GM12878 (cell line): ENCODE data around the gene DNAJC4.

Experiments
- ATF3 ChIP-seq: IDR thresholded peaks from 2 replicates; pipeline ENCODE4 v1.6.1; 2011; ENCODE audit warnings: low read depth, mild to moderate bottlenecking, low read length, moderate library complexity, borderline replicate concordance; ENCODE audit errors: extremely low read depth
- CBX5 ChIP-seq: sonication (generic); IDR thresholded peaks from 2 replicates; pipeline ENCODE4 v1.6.1; 2016; ENCODE audit warnings: low read depth, moderate library complexity, mild to moderate bottlenecking, inconsistent platforms
- CHD1 ChIP-seq: IDR thresholded peaks from 2 replicates; pipeline ENCODE4 v1.6.1; 2012; ENCODE audit warnings: low read depth, low read length, improper control_type of control experiment
- CTCF ChIP-seq, 3 experiments: IDR thresholded peaks in 2 of 3; conservative IDR thresholded peaks in 1 of 3; 2 replicates each; pipeline ENCODE4 v1.5.1; 2011; ENCODE audit warnings: low read depth in 3 of 3, low read length in 3 of 3, mild to moderate bottlenecking in 3 of 3, control low read depth in 2 of 3, moderate library complexity in 2 of 3, inconsistent platforms in 1 of 3, mixed read lengths in 1 of 3; ENCODE audit not compliant: control insufficient read depth in 2 of 3, insufficient read depth in 1 of 3; ENCODE audit errors: extremely low read depth in 1 of 3
- EZH2 ChIP-seq: IDR thresholded peaks from 2 replicates; pipeline ENCODE4 v1.6.1; 2012; ENCODE audit warnings: low read depth, mild to moderate bottlenecking, control low read depth, inconsistent platforms, low read length, borderline replicate concordance; ENCODE audit not compliant: control insufficient read depth
- FOXM1 ChIP-seq: IDR thresholded peaks from 2 replicates; pipeline ENCODE4 v1.6.1; 2012; ENCODE audit warnings: low read depth, mild to moderate bottlenecking, inconsistent platforms, low read length, moderate library complexity
- POLR2A ChIP-seq: IDR thresholded peaks from 2 replicates; pipeline ENCODE4 v1.6.1; 2011; ENCODE audit warnings: low read depth, mild to moderate bottlenecking, low read length
- RAD21 ChIP-seq: IDR thresholded peaks from 2 replicates; pipeline ENCODE4 v1.6.1; 2011; ENCODE audit warnings: mild to moderate bottlenecking, low read depth, low read length, moderate library complexity; ENCODE audit not compliant: insufficient read depth
- RBBP5 ChIP-seq: fragments of 200-600 bp; sonication (generic); conservative IDR thresholded peaks from 2 replicates; pipeline ENCODE4 v1.6.1; 2016
- REST ChIP-seq: IDR thresholded peaks from 2 replicates; pipeline ENCODE4 v1.6.1; 2012; ENCODE audit warnings: mild to moderate bottlenecking, low read depth, low read length
- SRF ChIP-seq, 2 experiments: IDR thresholded peaks; 2 replicates each; pipeline ENCODE4 v1.6.1; 2011; ENCODE audit warnings: low read depth in 2 of 2, low read length in 2 of 2, mild to moderate bottlenecking in 1 of 2, moderate library complexity in 1 of 2
- STAT3 ChIP-seq: IDR thresholded peaks from 2 replicates; pipeline ENCODE4 v1.6.1; 2011; ENCODE audit warnings: low read depth, low read length, improper control_type of control experiment
- YBX1 ChIP-seq: fragments of 450-650 bp; IDR thresholded peaks from 2 replicates; pipeline ENCODE4 v1.6.1; 2016; ENCODE audit warnings: antibody characterized with exemption
- ZZZ3 ChIP-seq: IDR thresholded peaks from 2 replicates; pipeline ENCODE4 v1.6.1; 2011; ENCODE audit warnings: low read depth; ENCODE audit not compliant: control insufficient read depth, insufficient read length

GRCh38 chr11:64268025-64268892 is 37.9 kb downstream of the DNAJC4 start:
- TF ChIP-seq CTCF (IDR thresholded peaks at IDR 0.05 in 2 of 3, conservative IDR thresholded peaks at IDR 0.05 in 1 of 3; ENCODE audit: control insufficient read depth in 2 of 3, extremely low read depth in 1 of 3, insufficient read depth in 1 of 3, low read depth in 3 of 3, low read length in 3 of 3) (no peak), ZZZ3 (no peak), RAD21 (no peak), RBBP5 (no peak), EZH2 (no peak), STAT3 (no peak), CHD1 (no peak), REST (no peak), SRF (IDR thresholded peaks at IDR 0.05; ENCODE audit: low read depth in 2 of 2, low read length in 2 of 2) (no peak), CBX5 (no peak), FOXM1 (no peak), YBX1 (no peak), ATF3 (no peak), POLR2A (no peak)
